PC-3 (cell line): ENCODE measurements around the gene LTB4R2.

ENCODE experiments used
- CTCF ChIP-seq: fragments of 300-600 bp; sonication (generic); conservative IDR thresholded peaks from 2 replicates; pipeline ENCODE4 v1.5.1; 2017; ENCODE audit warnings: antibody characterized with exemption, low read depth, mild to moderate bottlenecking, low read length
- EZH2 ChIP-seq: fragments of 300-600 bp; sonication (generic); IDR thresholded peaks from one replicate; pipeline ENCODE4 v1.6.1; 2017; ENCODE audit warnings: antibody characterized with exemption, mild to moderate bottlenecking, low read length; ENCODE audit not compliant: unreplicated experiment

DNA sequence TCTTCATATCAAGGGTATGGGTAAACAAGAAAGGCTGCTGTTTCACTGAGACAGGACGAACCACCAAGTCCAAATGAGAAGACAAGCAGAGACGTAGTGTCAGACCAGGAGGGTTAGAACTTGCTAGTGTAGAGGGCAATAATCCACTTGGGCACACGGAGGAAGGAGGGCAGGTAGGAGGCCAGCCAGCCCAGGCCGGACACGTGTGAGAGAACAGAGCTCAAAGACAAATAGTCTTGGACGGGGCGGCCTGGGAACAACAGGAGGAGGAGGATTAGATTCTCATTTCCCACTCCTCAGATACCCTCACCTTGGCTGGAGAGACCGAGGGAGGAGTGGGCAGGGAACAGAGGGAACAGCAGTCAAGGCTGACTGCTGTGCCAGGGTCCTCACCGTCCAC, 19.2 kb upstream of the LTB4R2 start:
- no peak for TF ChIP-seq CTCF
- no peak for TF ChIP-seq EZH2
